Measurements from ENCODE around the gene ALPG. TPM values are rescaled to one million over a fixed set of nuclear protein-coding genes. Genes with fewer than 3 reads are reported as not detected.
"Not testable (repeated sequence)": the region's sequence is repeated elsewhere in the genome, so short reads cannot be mapped to it uniquely, and the experiment has no call there.

The ALPG gene
- polyA plus RNA-seq, 1 donor, result not detected

DNA sequence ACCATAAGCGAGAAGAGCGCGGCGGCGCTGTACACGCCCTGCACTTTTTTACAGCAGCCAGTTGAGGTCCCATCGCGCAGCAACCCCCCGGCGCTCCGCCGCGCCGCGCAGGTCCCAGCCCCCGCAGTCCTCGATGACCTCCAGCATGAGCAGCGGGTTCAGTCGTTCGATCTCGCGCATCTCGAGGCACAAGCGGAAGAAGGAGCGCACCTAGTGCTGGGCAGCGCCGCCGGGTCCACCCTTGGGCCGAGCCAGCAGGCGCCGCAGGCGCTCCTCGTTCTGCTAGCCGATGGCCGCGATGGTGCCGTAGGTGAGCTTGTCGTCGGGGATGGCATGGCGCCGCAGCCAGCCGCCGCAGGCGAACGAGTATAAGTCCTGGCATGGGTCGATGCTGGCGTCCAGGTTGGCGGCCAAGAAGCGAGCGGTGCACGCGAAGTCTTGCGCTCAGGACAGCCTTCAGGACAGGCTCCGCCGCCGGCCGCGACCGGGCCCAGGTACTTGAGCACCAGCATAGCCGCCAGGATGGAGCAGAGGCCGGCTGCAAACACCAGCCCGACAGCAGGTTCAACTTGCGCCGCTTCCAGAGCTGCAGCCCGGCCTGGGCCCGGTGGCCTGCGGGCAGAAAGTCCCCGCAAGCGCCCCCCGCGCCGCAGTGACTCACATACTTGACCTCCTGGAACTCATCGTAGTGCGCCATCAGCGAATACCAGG is 19.7 kb upstream of the ALPG start:
- peaks cover 18% of the 10 kb centered on the region for H3K9me3 ChIP-seq (ENCODE audit: control insufficient read depth, low read depth, low read length)
- H3K36me3 ChIP-seq (ENCODE audit: control insufficient read depth, insufficient read depth, low read length), result no peaks in the 10 kb centered on the region
- no peak overlapping the region for H3K4me3 ChIP-seq (ENCODE audit: low read length)
- DNase-seq, result no peak
- H3K27me3 ChIP-seq (ENCODE audit: control insufficient read depth, insufficient read depth, low read length), result peaks cover 93% of the 10 kb centered on the region
- no CpG with 5 or more reads among the region's 75 CpGs for WGBS (ENCODE audit: insufficient coverage, low lambda C conversion rate)
- H3K27ac ChIP-seq (ENCODE audit: low read length), result no peak overlapping the region
- H3K4me1 ChIP-seq (ENCODE audit: control insufficient read depth, insufficient read depth, low read length), result no peaks in the 10 kb centered on the region

GRCh38 chr2:232387451-232388171 is 19.0 kb upstream of the ALPG start:
- no peaks in the 10 kb centered on the region for H3K36me3 ChIP-seq (ENCODE audit: control insufficient read depth, insufficient read depth, low read length)
- H3K4me3 ChIP-seq (ENCODE audit: low read length), result no peak overlapping the region
- peaks cover 18% of the 10 kb centered on the region for H3K9me3 ChIP-seq (ENCODE audit: control insufficient read depth, low read depth, low read length)
- H3K27me3 ChIP-seq (ENCODE audit: control insufficient read depth, insufficient read depth, low read length), result peaks cover 92% of the 10 kb centered on the region
- no peaks in the 10 kb centered on the region for H3K4me1 ChIP-seq (ENCODE audit: control insufficient read depth, insufficient read depth, low read length)
- H3K27ac ChIP-seq (ENCODE audit: low read length), result no peak overlapping the region
- DNase-seq, result no peak
- no CpG with 5 or more reads among the region's 50 CpGs for WGBS (ENCODE audit: insufficient coverage, low lambda C conversion rate)

DNA sequence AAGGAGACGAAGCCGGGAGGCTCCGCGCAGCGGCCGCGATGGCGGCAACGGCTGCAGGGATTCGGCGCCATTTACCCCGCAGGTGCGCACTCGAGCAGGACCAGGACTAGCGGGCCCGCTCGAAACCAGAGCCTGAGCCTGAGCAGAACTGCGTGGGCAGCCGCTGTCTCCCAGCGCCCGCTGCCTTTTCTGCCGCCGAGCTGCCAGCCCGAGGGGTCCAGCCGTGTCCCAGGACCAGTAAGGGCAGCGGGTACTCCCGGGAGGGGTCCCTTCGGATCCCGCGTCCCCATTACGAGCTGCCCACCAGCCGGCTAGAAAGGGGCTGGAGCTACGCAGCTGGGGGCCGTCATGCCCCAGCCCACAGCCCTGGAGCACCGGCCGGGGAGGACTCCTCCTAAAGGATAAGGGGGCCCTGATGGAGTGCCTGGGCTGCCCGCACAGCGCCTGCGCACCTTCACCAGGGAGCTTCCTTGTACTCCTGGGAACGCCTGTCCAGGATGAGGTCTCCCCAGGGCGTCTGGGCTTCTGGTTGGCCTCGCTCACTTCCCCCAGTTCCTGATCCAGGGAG is 18.2 kb upstream of the ALPG start:
- no peak for DNase-seq
- Histone ChIP-seq H3K36me3 (ENCODE audit: control insufficient read depth, insufficient read depth, low read length) (no peaks in the 10 kb centered on the region), H3K4me3 (ENCODE audit: low read length) (no peak overlapping the region), H3K27me3 (ENCODE audit: control insufficient read depth, insufficient read depth, low read length) (peaks cover 86% of the 10 kb centered on the region), H3K9me3 (ENCODE audit: control insufficient read depth, low read depth, low read length) (peaks cover 18% of the 10 kb centered on the region), H3K27ac (ENCODE audit: low read length) (no peak overlapping the region), H3K4me1 (ENCODE audit: control insufficient read depth, insufficient read depth, low read length) (no peaks in the 10 kb centered on the region)
- WGBS (ENCODE audit: insufficient coverage, low lambda C conversion rate), result no CpG with 5 or more reads among the region's 42 CpGs

- WGBS (ENCODE audit: insufficient coverage, low lambda C conversion rate), result 40% methylated on average over 1 of the region's 6 CpGs
- DNase-seq, result no peak
- Histone ChIP-seq H3K4me1 (ENCODE audit: control insufficient read depth, insufficient read depth, low read length) (no peaks in the 10 kb centered on the region), H3K27me3 (ENCODE audit: control insufficient read depth, insufficient read depth, low read length) (peaks cover 79% of the 10 kb centered on the region), H3K27ac (ENCODE audit: low read length) (no peak overlapping the region), H3K9me3 (ENCODE audit: control insufficient read depth, low read depth, low read length) (peaks cover 18% of the 10 kb centered on the region), H3K36me3 (ENCODE audit: control insufficient read depth, insufficient read depth, low read length) (no peaks in the 10 kb centered on the region), H3K4me3 (ENCODE audit: low read length) (no peak overlapping the region)
These were observed 17.3 kb upstream of the ALPG start for GRCh38 chr2:232389327-232389726.

- Histone ChIP-seq H3K27ac (ENCODE audit: low read length) (no peak overlapping the region), H3K36me3 (ENCODE audit: control insufficient read depth, insufficient read depth, low read length) (no peaks in the 10 kb centered on the region), H3K4me3 (ENCODE audit: low read length) (no peak overlapping the region), H3K9me3 (ENCODE audit: control insufficient read depth, low read depth, low read length) (peaks cover 18% of the 10 kb centered on the region), H3K4me1 (ENCODE audit: control insufficient read depth, insufficient read depth, low read length) (no peaks in the 10 kb centered on the region), H3K27me3 (ENCODE audit: control insufficient read depth, insufficient read depth, low read length) (peaks cover 71% of the 10 kb centered on the region)
- no peak for DNase-seq
- 33% methylated on average over 2 of the region's 3 CpGs for WGBS (ENCODE audit: insufficient coverage, low lambda C conversion rate)
These were observed 16.0 kb upstream of the ALPG start for GRCh38 chr2:232390661-232391060.

GRCh38 chr2:232393556-232393955 is 13.1 kb upstream of the ALPG start:
- Histone ChIP-seq H3K27me3 (ENCODE audit: control insufficient read depth, insufficient read depth, low read length) (peaks cover 52% of the 10 kb centered on the region), H3K4me1 (ENCODE audit: control insufficient read depth, insufficient read depth, low read length) (no peaks in the 10 kb centered on the region), H3K4me3 (ENCODE audit: low read length) (no peak overlapping the region), H3K36me3 (ENCODE audit: control insufficient read depth, insufficient read depth, low read length) (no peaks in the 10 kb centered on the region), H3K27ac (ENCODE audit: low read length) (no peak overlapping the region), H3K9me3 (ENCODE audit: control insufficient read depth, low read depth, low read length) (peaks cover under 1% of the 10 kb centered on the region)
- no peak for DNase-seq
- no CpG with 5 or more reads among the region's 8 CpGs for WGBS (ENCODE audit: insufficient coverage, low lambda C conversion rate)

- WGBS (ENCODE audit: insufficient coverage, low lambda C conversion rate), result 80% methylated on average over 1 of the region's 7 CpGs
- not testable (repeated sequence) for DNase-seq; H3K9me3 ChIP-seq (ENCODE audit: control insufficient read depth, low read depth, low read length)
These were observed 12.2 kb upstream of the ALPG start for GRCh38 chr2:232394431-232394830.

GRCh38 chr2:232395586-232395985 is 11.1 kb upstream of the ALPG start:
- no peak for DNase-seq
- Histone ChIP-seq H3K4me3 (ENCODE audit: low read length) (no peak overlapping the region), H3K36me3 (ENCODE audit: control insufficient read depth, insufficient read depth, low read length) (no peaks in the 10 kb centered on the region), H3K4me1 (ENCODE audit: control insufficient read depth, insufficient read depth, low read length) (no peaks in the 10 kb centered on the region), H3K27me3 (ENCODE audit: control insufficient read depth, insufficient read depth, low read length) (peaks cover 32% of the 10 kb centered on the region), H3K27ac (ENCODE audit: low read length) (no peak overlapping the region), H3K9me3 (ENCODE audit: control insufficient read depth, low read depth, low read length) (no peaks in the 10 kb centered on the region)
- WGBS (ENCODE audit: insufficient coverage, low lambda C conversion rate), result 100% methylated on average over 1 of the region's 1 CpG

More at GRCh38 chr2:232394431-232394830, 12.2 kb upstream of the ALPG start:
- peaks cover 44% of the 10 kb centered on the region for H3K27me3 ChIP-seq (ENCODE audit: control insufficient read depth, insufficient read depth, low read length)
- not testable (repeated sequence) for H3K4me3 ChIP-seq (ENCODE audit: low read length); H3K36me3 ChIP-seq (ENCODE audit: control insufficient read depth, insufficient read depth, low read length); H3K4me1 ChIP-seq (ENCODE audit: control insufficient read depth, insufficient read depth, low read length); H3K27ac ChIP-seq (ENCODE audit: low read length)

GRCh38 chr2:232396683-232397082 is 10.0 kb upstream of the ALPG start:
- Histone ChIP-seq H3K4me3 (ENCODE audit: low read length) (no peak overlapping the region), H3K4me1 (ENCODE audit: control insufficient read depth, insufficient read depth, low read length) (no peaks in the 10 kb centered on the region), H3K9me3 (ENCODE audit: control insufficient read depth, low read depth, low read length) (no peaks in the 10 kb centered on the region), H3K36me3 (ENCODE audit: control insufficient read depth, insufficient read depth, low read length) (no peaks in the 10 kb centered on the region), H3K27ac (ENCODE audit: low read length) (no peak overlapping the region), H3K27me3 (ENCODE audit: control insufficient read depth, insufficient read depth, low read length) (peaks cover 24% of the 10 kb centered on the region)
- WGBS (ENCODE audit: insufficient coverage, low lambda C conversion rate), result 100% methylated on average over 2 of the region's 2 CpGs
- no peak for DNase-seq

- H3K4me1 ChIP-seq (ENCODE audit: control insufficient read depth, insufficient read depth, low read length), result no peaks in the 10 kb centered on the region
- no CpG with 5 or more reads among the region's 5 CpGs for WGBS (ENCODE audit: insufficient coverage, low lambda C conversion rate)
- DNase-seq, result no peak
- peaks cover 15% of the 10 kb centered on the region for H3K27me3 ChIP-seq (ENCODE audit: control insufficient read depth, insufficient read depth, low read length)
- no peak overlapping the region for H3K4me3 ChIP-seq (ENCODE audit: low read length)
- no peaks in the 10 kb centered on the region for H3K36me3 ChIP-seq (ENCODE audit: control insufficient read depth, insufficient read depth, low read length)
- H3K27ac ChIP-seq (ENCODE audit: low read length), result no peak overlapping the region
- H3K9me3 ChIP-seq (ENCODE audit: control insufficient read depth, low read depth, low read length), result no peaks in the 10 kb centered on the region
These were observed 8.2 kb upstream of the ALPG start for GRCh38 chr2:232398293-232399034.

Data from large intestine (tissue), 3 donors.